ENCODE data around the gene MICOS13. TPM values are rescaled to one million over a fixed set of nuclear protein-coding genes. Genes with fewer than 3 reads are reported as not detected.

Gene MICOS13
- total and polyA plus RNA-seq, 2 donors (not counting 3 experiments of a cell fraction or from before 2014, with no cell fraction given), result 55.3 to 86.1 TPM

DNA sequence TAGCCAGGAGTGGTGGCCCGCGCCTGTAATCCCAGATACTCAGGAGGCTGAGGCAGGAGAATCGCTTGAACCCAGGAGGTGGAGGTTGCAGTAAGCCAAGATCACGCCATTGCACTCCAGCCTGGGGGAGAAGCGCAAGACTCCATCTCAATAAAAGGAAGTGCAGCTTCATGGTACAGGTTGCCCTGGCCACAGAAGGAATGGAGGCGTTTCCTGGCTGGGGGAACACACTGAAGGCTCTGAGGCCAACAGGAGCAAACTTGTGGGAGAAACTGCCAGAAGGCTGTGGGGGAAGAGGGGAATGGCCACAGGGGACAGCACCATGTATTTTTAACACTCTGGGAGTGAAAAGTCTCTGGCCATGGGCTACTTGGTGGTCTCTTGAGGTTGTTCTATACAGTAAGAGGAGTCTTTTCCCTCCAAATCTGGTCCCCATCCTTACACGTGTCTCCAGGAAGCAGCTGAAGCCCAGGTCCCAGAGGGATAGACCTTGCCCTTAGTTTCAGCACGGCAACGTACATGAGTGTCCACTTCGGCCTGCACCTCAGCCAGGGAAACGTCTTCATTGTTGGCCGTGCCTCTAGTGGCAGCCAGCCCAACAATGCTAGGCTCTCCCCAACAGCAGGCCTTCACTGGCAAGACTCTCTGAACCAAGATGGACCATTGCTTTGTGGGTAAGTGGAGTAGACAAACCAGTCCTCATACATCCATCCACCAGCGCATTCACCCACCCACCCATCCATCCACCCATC is 7.4 kb downstream of the MICOS13 start:
- Histone ChIP-seq H3K79me2 (ENCODE audit: control insufficient read depth, insufficient read depth, low read length) (no peaks in the 10 kb centered on the region), H2AFZ (ENCODE audit: low read depth, low read length) (no peak overlapping the region), H3K9ac (replicated peaks; ENCODE audit: extremely low read depth, insufficient read depth, low read length) (no peak overlapping the region), H3K4me3 (replicated peaks in 1 of 3; ENCODE audit: insufficient read depth in 1 of 3, low read depth in 1 of 3, low read length in 3 of 3) (no peak overlapping the region), H3K9me1 (replicated peaks; ENCODE audit: control insufficient read depth, extremely low read depth, insufficient read depth, low read length) (no peaks in the 10 kb centered on the region), H3K36me3 (ENCODE audit: control insufficient read depth in 2 of 2, extremely low read depth in 1 of 2, insufficient read depth in 2 of 2, low read length in 2 of 2) (peaks cover 2 to 18% of the 10 kb centered on the region in 2 experiments), H3K27ac (ENCODE audit: insufficient read depth, low read depth, low read length) (no peak overlapping the region), H3K27me3 (ENCODE audit: control insufficient read depth in 2 of 2, insufficient read depth in 2 of 2, low read length in 2 of 2) (no peaks in the 10 kb centered on the region), H4K20me1 (replicated peaks; ENCODE audit: control insufficient read depth, extremely low read depth, insufficient read depth, low read length) (no peaks in the 10 kb centered on the region), H3K4me1 (ENCODE audit: control insufficient read depth, extremely low read depth, insufficient read depth, low read length) (no peaks in the 10 kb centered on the region), H3K4me2 (ENCODE audit: insufficient read depth, low read length) (no peak overlapping the region), H3K9me3 (replicated peaks; ENCODE audit: control insufficient read depth, insufficient read depth, low read length) (no peaks in the 10 kb centered on the region)
- intact Hi-C loops (cut with micrococcal nuclease) (no loop called here), dilution Hi-C loops (cut with MboI; ENCODE audit: extremely low pct_ligation_motif_present, low sequenced_read_pairs) (no loop called here)
- ChIA-PET POLR2A (no interaction called here), CTCF (no interaction called here)
- DNase-seq (ENCODE audit: low read depth, low spot score) (no peak), FAIRE-seq (no peak)
- BruUV-seq (replicated peaks), result no TSS peak
- TF ChIP-seq POLR2A (IDR thresholded peaks at IDR 0.05; ENCODE audit: low read depth, low read length) (no peak), POLR2AphosphoS5 (IDR thresholded peaks at IDR 0.05; ENCODE audit: insufficient read depth, low read depth, low read length) (no peak), CTCF (IDR thresholded peaks at IDR 0.05; ENCODE audit: extremely low read depth in 1 of 2, insufficient read depth in 1 of 2, low read depth in 1 of 2, low read length in 2 of 2) (no peak), MAX (IDR thresholded peaks at IDR 0.05; ENCODE audit: insufficient read depth, insufficient read length) (no peak), GATA2 (IDR thresholded peaks at IDR 0.05; ENCODE audit: insufficient read depth, insufficient read length, low read depth, low read length) (no peak), MYC (IDR thresholded peaks at IDR 0.05; ENCODE audit: low read depth, low read length) (no peak), FOS (IDR thresholded peaks at IDR 0.05; ENCODE audit: borderline replicate concordance, insufficient read depth, low read length) (no peak), JUN (IDR thresholded peaks at IDR 0.05; ENCODE audit: borderline replicate concordance, insufficient read depth, insufficient read length, low read depth) (no peak), EZH2 (IDR thresholded peaks at IDR 0.05; ENCODE audit: borderline replicate concordance, low read depth, low read length, severe bottlenecking) (no peak)
